A673 (cell line): ENCODE measurements around the gene SYTL5. TPM values are rescaled to one million over a fixed set of nuclear protein-coding genes. Genes with fewer than 3 reads are reported as not detected.

Experiments
- BruUV-seq: library from RNA; stranded (reverse); fragments of 400-500 nt; replicated peaks from 2 replicates; lab custom pipeline; 2021; lab: Mats Ljungman, UMichigan
- CTCF ChIA-PET: fragments of 300-600 bp; sonication (Branson Sonifier 250); formaldehyde crosslinking; loops from one replicate; lab custom pipeline; 2022; ENCODE audit warnings: antibody characterized with exemption; lab: Charles Lee
- POLR2A ChIA-PET: fragments of 300-600 bp; sonication (Branson Sonifier 250); formaldehyde crosslinking; loops from one replicate; lab custom pipeline; 2022; ENCODE audit warnings: antibody characterized with exemption; ENCODE audit not compliant: low non-redundant PET; lab: Charles Lee
- DNase-seq: peaks from one replicate; pipeline ENCODE4 v3.0.0-alpha.2; 2015; ENCODE audit warnings: low spot score
- H3K27ac ChIP-seq: fragments of 200-600 bp; sonication (generic); 2 replicates; pipeline ENCODE4 v1.5.1; 2016; ENCODE audit warnings: mixed run types, low read depth, mild to moderate bottlenecking, mixed read lengths, antibody characterized with exemption, low read length; ENCODE audit not compliant: poor library complexity, severe bottlenecking
- H3K27me3 ChIP-seq: fragments of 200-600 bp; sonication (generic); replicated peaks from 2 replicates; pipeline ENCODE4 v1.6.1; 2017; ENCODE audit warnings: mixed run types, low read depth, mild to moderate bottlenecking, mixed read lengths, antibody characterized with exemption, low read length; ENCODE audit not compliant: insufficient read depth, poor library complexity
- H3K36me3 ChIP-seq: fragments of 200-600 bp; sonication (generic); 2 replicates; pipeline ENCODE4 v1.6.1; 2016; ENCODE audit warnings: mixed run types, mild to moderate bottlenecking, mixed read lengths, antibody characterized with exemption, low read length; ENCODE audit not compliant: insufficient read depth, poor library complexity, severe bottlenecking
- H3K4me1 ChIP-seq: fragments of 200-600 bp; sonication (generic); 2 replicates; pipeline ENCODE4 v1.6.1; 2017; ENCODE audit warnings: mixed run types, mild to moderate bottlenecking, mixed read lengths, antibody characterized with exemption, low read length; ENCODE audit not compliant: insufficient read depth, poor library complexity, severe bottlenecking
- H3K4me3 ChIP-seq: fragments of 200-600 bp; sonication (generic); 2 replicates; pipeline ENCODE4 v1.5.1; 2016; ENCODE audit warnings: low read depth, mixed run types, mild to moderate bottlenecking, mixed read lengths, low read length; ENCODE audit not compliant: poor library complexity, severe bottlenecking
- H3K9me3 ChIP-seq: fragments of 200-600 bp; sonication (generic); 2 replicates; pipeline ENCODE4 v1.6.1; 2016; ENCODE audit warnings: mixed run types, low read depth, mild to moderate bottlenecking, mixed read lengths, antibody characterized with exemption, low read length; ENCODE audit not compliant: poor library complexity, severe bottlenecking
- CTCF ChIP-seq: fragments of 300-800, 200-600 bp; sonication (generic); conservative IDR thresholded peaks from 2 replicates; pipeline ENCODE4 v1.5.1; 2017; ENCODE audit warnings: low read depth, mild to moderate bottlenecking, antibody characterized with exemption, low read length, moderate library complexity, mixed read lengths
- EZH2 ChIP-seq: fragments of 200-600 bp; sonication (generic); IDR thresholded peaks from 2 replicates; pipeline ENCODE4 v1.6.1; 2017; ENCODE audit warnings: borderline replicate concordance, low read depth, mild to moderate bottlenecking, mixed read lengths, antibody characterized with exemption, low read length; ENCODE audit not compliant: poor library complexity, severe bottlenecking
- intact Hi-C: fragments of 100-400 bp; cut with micrococcal nuclease; formaldehyde crosslinking; loops from one replicate; pipeline ENCODE4 v1.10.0; 2022; ENCODE audit not compliant: unreplicated experiment
- total RNA-seq: library from RNA; stranded (reverse); gene quantifications from 2 replicates; pipeline ENCODE4 v1.2.3, GENCODE V29; 2021

Gene SYTL5
- total RNA-seq, 1 experiment from 2014 or later: 17.9 TPM

- no peaks in the 10 kb centered on the region for H3K36me3 ChIP-seq
- no peak for DNase-seq
- no peaks in the 10 kb centered on the region for H3K27me3 ChIP-seq
- H3K4me1 ChIP-seq: no peaks in the 10 kb centered on the region
- no peak overlapping the region for H3K27ac ChIP-seq
- H3K4me3 ChIP-seq: no peak overlapping the region
- POLR2A ChIA-PET: no interaction called here
- intact Hi-C loops: no loop called here
- no TSS peak for BruUV-seq
- no peak for TF ChIP-seq CTCF
- no peak for TF ChIP-seq EZH2
- CTCF ChIA-PET: no interaction called here
- H3K9me3 ChIP-seq: no peaks in the 10 kb centered on the region
These were observed 106.2 kb downstream of the SYTL5 start for GRCh38 chrX:38112566-38112965.

GRCh38 chrX:38116706-38117105 lies 110.4 kb downstream of the SYTL5 start:
- no peak overlapping the region for H3K27ac ChIP-seq
- no peaks in the 10 kb centered on the region for H3K9me3 ChIP-seq
- ChIA-PET CTCF (no interaction called here), POLR2A (no interaction called here)
- no peak for TF ChIP-seq CTCF
- TF ChIP-seq EZH2: no peak
- H3K4me3 ChIP-seq: no peak overlapping the region
- H3K36me3 ChIP-seq: no peaks in the 10 kb centered on the region
- no peaks in the 10 kb centered on the region for H3K4me1 ChIP-seq
- intact Hi-C loops: no loop called here
- no TSS peak for BruUV-seq
- DNase-seq: no peak
- H3K27me3 ChIP-seq: no peaks in the 10 kb centered on the region

- intact Hi-C loops: no loop called here
- Histone ChIP-seq H3K4me3 (no peak overlapping the region), H3K9me3 (no peaks in the 10 kb centered on the region), H3K36me3 (no peaks in the 10 kb centered on the region), H3K27me3 (no peaks in the 10 kb centered on the region), H3K27ac (no peak overlapping the region), H3K4me1 (no peaks in the 10 kb centered on the region)
- POLR2A ChIA-PET: no interaction called here
- CTCF ChIA-PET: no interaction called here
- TF ChIP-seq CTCF: no peak
- no peak for TF ChIP-seq EZH2
- BruUV-seq: no TSS peak
- peak; percentile 9 for DNase-seq
These were observed 111.1 kb downstream of the SYTL5 start for GRCh38 chrX:38117485-38117884.
